Heart left ventricle (tissue), 16 donors: ENCODE data around the gene NMRK1. TPM values are rescaled to one million over a fixed set of nuclear protein-coding genes. Genes with fewer than 3 reads are reported as not detected.

Source experiments
- ATAC-seq, 4 donors: fragments of 200-7000 bp; cut with Tn5 transposase; one replicate each; pipeline ENCODE4 v1.9.1; 2020 to 2022; ENCODE audit warnings: moderate library complexity in 4 of 4, mild to moderate bottlenecking in 3 of 4, moderate number of reproducible peaks in 1 of 4
- DNase-seq, 5 donors: peaks; one replicate each; pipeline ENCODE4 v3.0.0-alpha.2; 2020
- H3K27ac ChIP-seq, 12 donors: fragments of 200-600 bp; sonication (generic) in 4 of 12; one replicate each; pipeline versions ENCODE4 v1.5.0 to v1.8.0; 2016 to 2022; ENCODE audit warnings: mild to moderate bottlenecking in 2 of 12
- H3K27me3 ChIP-seq, 9 donors: fragments of 200-600 bp; sonication (generic) in 2 of 9; one replicate each; pipeline versions ENCODE4 v1.5.1 to v1.8.0; 2016 to 2022; ENCODE audit warnings: mild to moderate bottlenecking in 3 of 9
- H3K36me3 ChIP-seq, 9 donors: fragments of 200-600 bp; sonication (generic) in 2 of 9; one replicate each; pipeline versions ENCODE4 v1.5.0 to v1.8.0; 2018 to 2022; ENCODE audit warnings: mild to moderate bottlenecking in 2 of 9
- H3K4me1 ChIP-seq, 12 donors: fragments of 200-600 bp; sonication (generic) in 4 of 12; one replicate each; pipeline versions ENCODE4 v1.5.0 to v1.8.0; 2016 to 2022; ENCODE audit warnings: mild to moderate bottlenecking in 3 of 12
- H3K4me3 ChIP-seq, 12 donors: fragments of 200-600 bp; sonication (generic) in 4 of 12; one replicate each; pipeline versions ENCODE4 v1.5.0 to v1.8.0; 2017 to 2022; ENCODE audit warnings: mild to moderate bottlenecking in 9 of 12, moderate library complexity in 4 of 12
- H3K9me3 ChIP-seq, 12 donors: fragments of 200-600 bp; sonication (generic) in 4 of 12; one replicate each; pipeline versions ENCODE4 v1.5.0 to v1.8.0; 2016 to 2022; ENCODE audit warnings: mild to moderate bottlenecking in 1 of 12
- POLR2A ChIP-seq, 2 donors: fragments of 450-650 bp; IDR thresholded peaks; one replicate each; pipeline ENCODE4 v1.6.1; 2017; ENCODE audit warnings: antibody characterized with exemption in 2 of 2, mild to moderate bottlenecking in 2 of 2, moderate library complexity in 2 of 2
- WGBS, 4 donors: extraction: QIAGEN DNeasy Blood & Tissue Kit in 2 of 4; methylation state at CpG; one replicate each; pipeline versions ENCODE4 v1.1.5 to v1.1.7; 2013 to 2018; 5-methylcytosine and 5-hydroxymethylcytosine counted together
- intact Hi-C, 10 donors: fragments of 100-400 bp; cut with DNase I; formaldehyde crosslinking; loops; one replicate each; pipeline versions ENCODE4 v1.11.1 to v1.14.2; 2022
- polyA plus RNA-seq, 2 donors: library from polyadenylated mRNA; stranded (reverse); fragments of 200-250 nt; gene quantifications; one replicate each; pipeline ENCODE4 v1.2.3, GENCODE V29; 2013
- total RNA-seq, 9 donors: library from RNA; depleted of rRNA in 2 of 9; stranded (reverse); fragments of >200 nt in 2 of 9; fragmentation: NEBNext Ultra II Directional in 3 of 9; extraction: Animal tissue kit (Norgen Biotek cat#: 25700) in 3 of 9; gene quantifications; one replicate each; pipeline versions ENCODE4 v1.1.0 to v1.2.4, GENCODE V29; 2016 to 2023
- TF ChIP-seq, protein P1 (sequence below), 12 donors: fragments of 200-600 bp; sonication (generic) in 4 of 12; IDR thresholded peaks; one replicate each; pipeline versions ENCODE4 v1.5.0 to v1.8.0; 2018 to 2022; ENCODE audit warnings: antibody characterized with exemption in 12 of 12, mild to moderate bottlenecking in 5 of 12
- donor health status: ischemic (EF 13 %, LVEDD 7.1; RV severe dilation, severe dysfunction).
- donor health status: healthy with polysubstance abuse.
- donor health status: DM: no; HTN: yes; CAD: no.
- donor health status: DM: no; HTN: no; CAD: no.
- donor health status: ischemic (EF 25% LVEDD 6.9; RV normal size, moderate dysfunction).
- donor health status: ischemic (EF 25% LVEDD 5.7; RV mildly dilated, moderate dysfunction).
- donor health status: healthy.
- donor health status: DM: yes; HTN: yes; CAD: no.
- donor health status: ischemic (EF 35%, LVEDD 5.7; RV mildly dilated, moderate dysfunction).
- donor health status: nonischemic (EF 11% LVEDD 7.7; RV severe dilation, severe dysfunction).
- donor health status: DM: yes; HTN: yes; CAD: no.
- donor health status: PGD.
- donor health status: ischemic (EF 29% LVEDD 5.4; RV normal size, mild dysfunction).
- donor health status: nonischemic (EF 23%, LVEDD 6.1; RV moderate dilation, normal function).

The NMRK1 gene
- total and polyA plus RNA-seq, 11 donors = 5.5 to 25.0 (median 11.3) TPM

DNA sequence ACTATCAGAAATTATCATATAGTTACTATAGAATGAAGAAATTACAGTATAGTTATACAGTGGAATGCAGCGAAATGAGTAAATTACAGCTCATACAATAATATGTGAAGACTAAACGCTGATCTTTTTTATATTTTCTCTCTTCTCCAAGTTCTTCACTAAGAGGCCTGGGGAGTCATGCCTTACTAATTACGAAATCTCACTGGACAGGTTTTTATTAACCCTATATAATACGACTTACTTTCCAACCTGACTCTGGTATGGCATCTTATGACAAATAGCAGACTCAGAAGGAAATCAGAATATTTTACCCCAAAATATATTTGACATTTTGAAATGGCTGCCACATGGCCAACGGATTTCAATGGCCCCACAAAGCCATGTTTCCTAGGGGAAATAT is 68.9 kb downstream of the NMRK1 start:
- H3K27me3 ChIP-seq = no peaks in the 10 kb centered on the region
- H3K27ac ChIP-seq = no peak overlapping the region
- no peak for DNase-seq
- peaks cover 0 to 7% (median 0%) of the 10 kb centered on the region in 12 donors for H3K4me1 ChIP-seq
- H3K36me3 ChIP-seq = peaks cover 0 to 21% (median 5%) of the 10 kb centered on the region in 9 donors
- no peak for ATAC-seq
- H3K9me3 ChIP-seq = no peaks in the 10 kb centered on the region
- WGBS, 4 donors = 97 to 98% (median 97%) methylated on average over 5 of the region's 5 CpGs
- no peak overlapping the region for H3K4me3 ChIP-seq
- TF ChIP-seq, protein P1, sequence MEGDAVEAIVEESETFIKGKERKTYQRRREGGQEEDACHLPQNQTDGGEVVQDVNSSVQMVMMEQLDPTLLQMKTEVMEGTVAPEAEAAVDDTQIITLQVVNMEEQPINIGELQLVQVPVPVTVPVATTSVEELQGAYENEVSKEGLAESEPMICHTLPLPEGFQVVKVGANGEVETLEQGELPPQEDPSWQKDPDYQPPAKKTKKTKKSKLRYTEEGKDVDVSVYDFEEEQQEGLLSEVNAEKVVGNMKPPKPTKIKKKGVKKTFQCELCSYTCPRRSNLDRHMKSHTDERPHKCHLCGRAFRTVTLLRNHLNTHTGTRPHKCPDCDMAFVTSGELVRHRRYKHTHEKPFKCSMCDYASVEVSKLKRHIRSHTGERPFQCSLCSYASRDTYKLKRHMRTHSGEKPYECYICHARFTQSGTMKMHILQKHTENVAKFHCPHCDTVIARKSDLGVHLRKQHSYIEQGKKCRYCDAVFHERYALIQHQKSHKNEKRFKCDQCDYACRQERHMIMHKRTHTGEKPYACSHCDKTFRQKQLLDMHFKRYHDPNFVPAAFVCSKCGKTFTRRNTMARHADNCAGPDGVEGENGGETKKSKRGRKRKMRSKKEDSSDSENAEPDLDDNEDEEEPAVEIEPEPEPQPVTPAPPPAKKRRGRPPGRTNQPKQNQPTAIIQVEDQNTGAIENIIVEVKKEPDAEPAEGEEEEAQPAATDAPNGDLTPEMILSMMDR (IDR thresholded peaks at IDR 0.05) = no peak
- no peak for TF ChIP-seq POLR2A (IDR thresholded peaks at IDR 0.05)
- intact Hi-C loops = loop anchor here in 1 of 10 donors (10.0 kb wide), 1 partner anchor 56 kb away; no protein-coding TSS in a partner anchor

- H3K4me1 ChIP-seq = peaks cover 0 to 7% (median 0%) of the 10 kb centered on the region in 12 donors
- H3K27ac ChIP-seq = no peak overlapping the region
- no peaks in the 10 kb centered on the region for H3K27me3 ChIP-seq
- DNase-seq (no peak), ATAC-seq (no peak)
- WGBS, 4 donors = 92 to 95% (median 94%) methylated on average over 3 of the region's 3 CpGs
- no peak overlapping the region for H3K4me3 ChIP-seq
- peaks cover 0 to 27% (median 5%) of the 10 kb centered on the region in 9 donors for H3K36me3 ChIP-seq
- no peaks in the 10 kb centered on the region for H3K9me3 ChIP-seq
- intact Hi-C loops = loop anchor here in 1 of 10 donors (10.0 kb wide), 1 partner anchor 57 kb away; no protein-coding TSS in a partner anchor
- no peak for TF ChIP-seq POLR2A (IDR thresholded peaks at IDR 0.05)
- TF ChIP-seq, protein P1 (IDR thresholded peaks at IDR 0.05) = no peak
Observed at GRCh38 chr9:75017378-75017777, 70.6 kb downstream of the NMRK1 start.

GRCh38 chr9:75013735-75014134 is 74.2 kb downstream of the NMRK1 start:
- no peak for ATAC-seq
- TF ChIP-seq, protein P1 (IDR thresholded peaks at IDR 0.05) = no peak
- no peak for TF ChIP-seq POLR2A (IDR thresholded peaks at IDR 0.05)
- intact Hi-C loops = loop anchor here in 1 of 10 donors (10.0 kb wide), 1 partner anchor 61 kb away; no protein-coding TSS in a partner anchor
- WGBS, 4 donors = 89 to 96% (median 91%) methylated on average over 2 of the region's 2 CpGs
- no peak for DNase-seq
- Histone ChIP-seq H3K4me1 (no peaks in the 10 kb centered on the region), H3K27me3 (no peaks in the 10 kb centered on the region), H3K27ac (no peak overlapping the region), H3K4me3 (no peak overlapping the region), H3K9me3 (no peaks in the 10 kb centered on the region), H3K36me3 (peaks cover 0 to 27% (median 12%) of the 10 kb centered on the region in 9 donors)

Other genes with a start within 250 kb of the NMRK1 start
- under 1 TPM in 7 of 9 donors, not detected in 2; 0.12 to 0.75 (median 0.48) TPM for gene TRPM6, start 200.2 kb downstream of the NMRK1 start, total RNA-seq
- gene TRPM6, start 200.2 kb downstream of the NMRK1 start, polyA plus RNA-seq = under 1 TPM; 0.08 to 0.12 TPM
- 1 to 10 TPM; 1.4 to 2.7 (median 1.8) TPM for gene C9orf40, start 135.2 kb downstream of the NMRK1 start, total RNA-seq
- 1 to 10 TPM in 1 of 2 donors, under 1 TPM in 1; 0.91 to 2.7 TPM for gene C9orf40, start 135.2 kb downstream of the NMRK1 start, polyA plus RNA-seq
- 10 to 100 TPM in 5 of 9 donors, 1 to 10 TPM in 4; 8.0 to 16.1 (median 11.8) TPM for gene CARNMT1, start 59.9 kb downstream of the NMRK1 start, total RNA-seq
- 1 to 10 TPM; 2.0 to 5.9 TPM for gene CARNMT1, start 59.9 kb downstream of the NMRK1 start, polyA plus RNA-seq
- 10 to 100 TPM; 16.7 to 53.6 (median 23.9) TPM for gene OSTF1, start 359 bp upstream of the NMRK1 start, total RNA-seq
- 10 to 100 TPM; 19.8 to 26.9 TPM for gene OSTF1, start 359 bp upstream of the NMRK1 start, polyA plus RNA-seq